Glomerular endothelial cell (primary cell): ENCODE results near the gene THRB. TPM values are rescaled to one million over a fixed set of nuclear protein-coding genes. Genes with fewer than 3 reads are reported as not detected.
"Not testable (repeated sequence)": the region's sequence is repeated elsewhere in the genome, so short reads cannot be mapped to it uniquely, and the experiment has no call there.

Source experiments
- DNase-seq: peaks from one replicate; pipeline ENCODE4 v3.0.0-alpha.2; 2011; ENCODE audit warnings: low read depth, low spot score; ENCODE audit errors: extremely low read depth
- total RNA-seq: library from RNA; depleted of rRNA; stranded (reverse); fragments of >200 nt; gene quantifications from 2 replicates; pipeline ENCODE4 v1.2.3, GENCODE V29; 2015

Gene THRB
- total RNA-seq, 1 donor from 2014 or later, result 0.06 TPM

DNA sequence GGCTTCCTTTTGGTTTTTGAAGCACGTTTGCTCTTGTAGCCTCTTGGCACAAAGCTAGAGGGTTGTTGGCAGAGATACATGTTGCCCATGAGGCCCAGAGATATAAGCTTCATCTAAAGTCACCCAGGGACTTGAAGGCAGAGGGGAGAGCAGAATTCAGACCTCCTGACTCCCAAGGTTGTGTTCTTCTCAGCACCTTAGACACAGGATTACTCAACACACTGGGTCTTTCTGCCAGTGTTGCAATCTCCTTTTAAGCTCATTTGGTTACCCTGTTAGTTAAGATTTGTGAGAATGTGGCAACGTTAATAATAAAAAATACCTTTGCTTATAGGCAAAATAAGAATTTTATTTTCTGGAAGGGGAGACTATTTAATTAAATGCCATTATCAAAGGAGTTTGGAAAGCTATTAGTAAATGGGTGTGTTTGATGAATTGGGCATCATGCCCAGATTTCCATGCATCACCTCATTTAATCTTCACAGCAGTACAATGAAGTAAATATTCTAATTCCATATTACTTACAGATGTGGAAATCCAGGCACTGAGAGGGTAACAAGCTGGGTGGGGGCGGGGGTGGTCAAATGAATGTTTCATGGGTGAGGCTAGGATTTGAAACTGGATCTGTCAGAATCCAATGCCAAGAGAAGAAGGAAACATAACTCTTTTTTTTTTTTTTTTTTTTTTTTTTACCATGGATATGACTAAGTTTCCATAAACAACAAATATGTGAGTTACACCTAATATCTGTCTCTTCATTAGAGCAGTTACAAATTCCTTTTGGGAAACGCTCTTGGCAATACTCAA, 366.2 kb downstream of the THRB start:
- no peak for DNase-seq

DNA sequence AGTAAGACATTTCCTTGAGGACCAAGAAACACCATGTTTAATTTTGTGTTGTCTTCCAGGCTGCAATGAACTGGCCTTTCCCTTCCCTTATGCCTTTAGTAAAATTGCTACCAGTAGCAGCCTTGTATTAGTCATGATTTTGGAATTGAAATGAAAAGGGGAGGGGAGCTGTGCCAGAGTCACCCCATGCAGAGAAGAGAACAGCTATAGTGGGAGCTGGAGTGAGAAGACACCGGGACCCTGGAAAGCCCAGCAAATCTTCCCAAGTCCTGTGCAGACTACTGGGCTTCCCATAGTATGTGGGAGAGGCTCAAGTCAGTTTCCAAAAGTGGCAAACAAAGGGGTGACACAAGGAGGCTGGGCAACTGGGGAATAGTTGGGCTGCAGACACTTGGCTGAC, 371.1 kb downstream of the THRB start:
- DNase-seq, result no peak

DNA sequence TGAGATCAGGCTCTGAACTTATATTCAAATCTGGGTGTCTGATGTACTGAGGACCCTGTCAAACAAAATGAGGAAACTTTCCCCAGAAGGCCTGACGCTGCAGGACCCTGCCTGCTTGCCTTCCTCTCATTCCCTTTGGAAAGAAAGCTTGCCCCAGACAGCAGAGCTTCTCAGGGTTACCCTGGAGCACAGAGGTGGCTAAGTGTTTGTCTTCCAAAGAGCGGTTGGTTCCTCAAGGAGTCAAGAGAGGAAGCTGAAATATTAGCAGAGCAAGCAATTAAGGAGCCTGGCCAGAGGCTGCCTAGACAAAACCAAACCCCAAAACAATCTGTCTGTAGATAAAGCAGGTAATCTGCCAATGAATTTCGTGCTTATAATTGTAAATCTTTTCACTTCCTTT, 374.2 kb downstream of the THRB start:
- no peak for DNase-seq

DNA sequence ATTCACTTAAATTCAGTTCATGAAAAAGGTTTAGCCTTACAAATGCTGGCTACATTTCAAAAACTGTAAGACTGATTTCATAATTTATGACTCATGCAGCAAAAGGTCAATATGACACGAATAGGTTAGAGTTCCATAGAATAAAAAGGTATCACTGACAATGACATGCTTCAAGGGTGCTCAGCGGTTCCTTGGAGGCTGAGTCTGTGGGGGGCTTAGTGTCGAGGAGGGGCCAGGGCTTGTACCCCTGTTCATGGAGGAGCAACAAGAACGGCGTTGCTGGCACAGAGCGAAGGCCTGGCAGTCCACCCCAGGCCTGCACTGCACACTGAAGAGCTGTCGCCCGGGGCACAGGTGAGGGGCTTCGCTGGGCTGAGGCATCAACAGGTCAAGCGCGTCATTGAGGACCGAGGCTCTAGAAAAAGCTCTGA, 375.3 kb downstream of the THRB start:
- DNase-seq, result no peak

DNA sequence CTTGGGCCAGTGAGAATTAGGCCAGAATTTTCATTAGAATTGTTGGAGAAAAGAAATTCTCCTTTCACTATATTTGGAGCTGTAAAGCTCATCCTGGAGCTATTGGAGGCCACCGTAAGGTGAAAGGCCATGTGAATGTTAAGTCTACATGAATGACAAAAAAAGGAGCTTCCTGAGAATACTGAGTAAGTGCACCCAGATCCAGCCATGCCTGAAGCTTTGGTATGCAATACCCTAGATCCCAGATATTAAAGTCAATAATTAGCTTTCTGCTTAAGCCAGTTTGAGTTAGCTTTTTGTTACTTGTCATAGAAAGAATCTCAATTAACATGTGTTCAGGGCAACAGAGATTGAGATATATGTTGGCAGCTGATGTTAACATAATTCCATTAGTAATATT, 377.1 kb downstream of the THRB start:
- no peak for DNase-seq

DNA sequence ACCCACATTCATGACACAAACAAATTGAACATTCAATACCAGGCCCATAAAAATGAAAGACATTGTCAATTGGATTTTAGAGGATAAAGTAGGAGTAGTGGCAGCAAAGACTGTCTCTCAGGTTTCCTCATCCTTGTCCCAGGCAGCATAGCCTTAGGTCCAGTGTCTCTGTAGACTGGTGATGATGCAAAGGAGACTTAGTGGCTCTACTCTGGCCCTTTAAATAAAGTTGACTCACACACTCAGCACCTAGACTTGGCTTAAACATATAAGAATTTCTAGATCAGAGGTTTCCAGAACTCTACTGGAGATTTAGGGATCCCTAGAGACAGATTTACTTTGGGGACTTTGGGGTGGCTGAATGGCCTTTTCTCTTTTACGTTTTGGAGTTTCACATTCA, 382.9 kb downstream of the THRB start:
- no peak for DNase-seq

DNA sequence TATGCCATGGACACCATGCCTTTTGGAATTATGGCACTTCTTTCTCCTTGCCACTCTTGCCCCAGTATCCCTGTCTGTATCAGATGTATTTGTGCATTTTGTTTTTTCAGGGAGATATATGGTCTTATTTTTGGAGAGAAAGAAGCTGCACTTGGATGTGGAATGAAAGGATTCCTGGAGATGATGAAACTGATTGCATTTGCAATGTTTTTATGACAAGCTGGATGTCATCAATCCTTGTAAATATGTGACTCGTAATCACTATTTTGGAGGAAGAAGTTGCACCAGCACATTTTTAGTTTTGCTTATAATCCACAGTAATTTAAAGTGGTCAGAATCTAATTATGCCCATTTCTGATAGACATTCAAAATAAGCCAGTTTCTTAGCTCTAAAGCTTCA, 384.6 kb downstream of the THRB start:
- no peak for DNase-seq

DNA sequence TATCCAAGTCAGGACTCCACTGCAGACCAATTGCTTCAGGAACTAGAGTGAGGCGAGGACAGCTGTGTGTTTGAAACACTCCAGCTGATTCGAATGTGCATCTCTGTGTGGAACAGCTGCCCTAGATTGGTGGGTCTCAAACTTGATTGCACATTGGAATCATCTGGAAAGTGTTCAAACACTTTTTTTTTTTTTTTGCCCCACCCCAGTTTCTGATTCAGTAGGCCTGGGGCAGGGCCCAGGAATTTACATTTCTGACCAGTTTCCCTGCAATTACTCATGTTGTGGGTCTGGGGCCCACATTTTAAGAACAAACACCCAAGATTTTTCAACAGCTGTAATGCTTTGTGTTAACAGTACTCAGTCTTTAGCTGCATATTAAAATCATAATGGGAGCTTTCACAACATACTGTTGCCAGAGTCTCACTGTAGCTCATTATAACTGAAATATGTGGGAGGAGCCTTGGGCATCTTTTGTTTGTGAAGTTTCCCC, 392.9 kb downstream of the THRB start:
- DNase-seq, result no peak

DNA sequence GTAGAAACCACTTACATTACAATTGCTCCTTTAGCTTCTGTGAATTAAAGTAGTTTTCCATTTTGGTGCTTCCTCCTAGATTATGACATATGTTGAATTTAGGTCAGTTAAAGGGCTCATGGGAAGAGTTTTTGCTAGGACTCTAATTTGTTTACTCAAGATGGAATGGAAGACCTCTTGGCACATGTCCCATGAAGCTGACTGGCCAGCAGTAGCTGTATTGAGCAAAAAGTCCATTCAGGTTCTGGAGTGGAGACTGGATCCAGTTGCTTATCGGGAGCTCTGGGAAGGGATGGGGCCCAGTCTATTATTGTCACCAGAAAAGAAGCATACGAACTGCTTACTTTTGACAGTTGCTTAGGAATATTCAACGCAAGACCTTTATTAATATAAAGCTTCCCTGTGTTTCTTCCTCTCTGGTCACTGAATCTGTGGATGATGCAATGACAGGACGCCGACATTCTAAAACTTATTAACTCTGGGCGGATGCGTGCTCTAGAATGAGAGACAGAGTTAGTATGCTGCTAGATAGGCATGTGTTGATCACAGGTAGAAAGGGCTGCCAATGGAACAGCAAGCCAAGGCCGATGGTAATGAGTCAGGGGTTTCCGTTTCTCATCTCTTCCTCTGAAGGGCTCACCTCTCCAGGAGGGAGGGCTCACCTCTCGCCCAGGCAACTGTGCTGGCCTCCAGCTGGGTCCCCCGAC, 393.8 kb downstream of the THRB start:
- no peak for DNase-seq

DNA sequence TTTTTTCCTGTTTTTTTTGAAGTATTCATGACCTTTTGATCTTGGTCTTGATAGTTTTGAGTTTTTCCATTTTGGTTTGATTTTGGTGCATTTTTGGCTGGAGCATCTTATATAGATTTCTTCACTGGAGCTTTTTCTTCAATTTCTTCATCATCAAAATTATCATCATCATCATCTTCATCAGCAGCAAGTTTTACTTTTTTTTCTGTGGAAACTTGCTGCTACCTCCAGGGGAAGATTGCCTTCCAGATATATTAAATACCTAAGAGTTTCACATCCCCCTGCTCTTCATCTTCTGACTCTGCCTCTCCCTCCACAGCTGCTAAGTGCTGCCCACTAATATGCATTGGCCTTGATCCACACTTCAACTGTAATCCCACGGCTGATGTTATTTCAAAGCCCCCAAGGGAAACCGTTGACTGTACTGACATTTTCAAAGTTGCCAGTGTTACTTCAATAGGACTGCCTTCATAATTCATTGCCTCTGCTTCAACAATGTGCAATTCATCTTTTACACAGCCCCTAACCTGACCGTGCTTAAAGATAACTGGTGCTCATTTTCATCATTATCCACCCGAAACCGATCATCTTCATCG, 397.9 kb downstream of the THRB start:
- DNase-seq, result no peak

DNA sequence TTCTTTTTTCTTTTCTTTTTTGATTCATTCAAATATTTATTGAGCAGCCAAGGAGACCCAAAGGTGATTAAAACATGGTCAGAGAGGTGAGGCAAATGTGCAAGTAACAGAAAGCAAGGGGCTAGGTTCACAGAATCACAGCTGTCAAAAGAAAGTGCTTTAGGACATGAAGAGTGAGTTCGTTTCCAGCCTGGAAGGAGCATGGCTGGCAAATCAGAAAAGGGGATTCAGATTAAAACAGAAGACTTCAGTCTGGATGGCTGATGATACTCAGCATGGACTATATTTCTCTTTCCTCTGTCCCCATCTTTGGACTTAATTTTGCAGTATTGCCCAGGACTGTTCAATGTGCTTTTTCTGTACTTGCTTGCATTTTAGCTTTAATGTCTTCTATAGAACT, 398.4 kb downstream of the THRB start:
- no peak for DNase-seq

DNA sequence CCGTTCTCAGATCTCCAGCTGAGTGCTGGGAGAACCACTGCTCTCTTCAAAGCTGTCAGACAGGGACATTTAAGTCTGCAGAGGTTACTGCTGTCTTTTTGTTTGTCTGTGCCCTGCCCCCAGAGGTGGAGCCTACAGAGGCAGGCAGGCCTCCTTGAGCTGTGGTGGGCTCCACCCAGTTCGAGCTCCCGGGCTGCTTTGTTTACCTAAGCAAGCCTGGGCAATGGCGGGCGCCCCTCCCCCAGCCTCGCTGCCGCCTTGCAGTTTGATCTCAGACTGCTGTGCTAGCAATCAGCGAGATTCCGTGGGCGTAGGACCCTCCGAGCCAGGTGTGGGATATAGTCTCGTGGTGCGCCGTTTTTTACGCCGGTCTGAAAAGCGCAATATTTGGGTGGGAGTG, 399.8 kb downstream of the THRB start:
- not testable (repeated sequence) for DNase-seq

DNA sequence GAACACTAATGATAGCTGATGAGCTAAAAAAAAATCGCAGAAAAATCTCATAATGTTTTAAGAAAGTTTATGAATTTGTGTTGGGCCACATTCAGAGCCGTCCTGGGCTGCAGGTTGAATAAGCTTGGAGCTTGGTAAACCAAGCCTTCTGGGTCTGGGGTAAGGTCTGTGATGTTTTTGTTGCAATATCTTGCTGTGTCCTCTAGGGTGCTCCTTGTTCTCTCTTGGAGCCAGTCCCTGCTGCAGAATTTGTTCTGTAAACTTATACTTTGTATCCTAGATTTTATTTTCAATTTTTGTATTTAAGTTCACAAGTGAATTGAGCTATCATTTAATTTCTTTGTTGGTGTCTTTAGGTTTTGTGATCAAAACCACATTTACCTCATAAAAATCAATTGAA, 405.9 kb downstream of the THRB start:
- no peak for DNase-seq

DNA sequence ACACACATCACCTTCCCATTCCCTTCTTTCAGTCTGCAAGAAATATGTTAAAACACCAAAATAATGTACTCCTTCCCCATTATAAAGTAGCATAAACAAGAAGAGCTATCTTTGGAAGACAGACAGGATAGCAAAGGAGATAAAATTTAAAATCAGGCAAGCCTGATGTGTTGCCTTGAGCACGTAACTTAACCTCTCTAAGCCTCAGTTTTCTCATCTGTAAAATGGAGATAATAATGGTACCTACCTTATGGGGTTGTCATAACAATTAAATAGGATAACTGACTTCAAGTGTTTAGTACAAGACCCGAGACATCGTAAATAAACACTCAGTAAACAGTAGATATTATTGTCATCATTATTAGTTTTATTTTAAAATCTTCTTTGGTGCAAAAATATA, 407.2 kb downstream of the THRB start:
- no peak for DNase-seq

DNA sequence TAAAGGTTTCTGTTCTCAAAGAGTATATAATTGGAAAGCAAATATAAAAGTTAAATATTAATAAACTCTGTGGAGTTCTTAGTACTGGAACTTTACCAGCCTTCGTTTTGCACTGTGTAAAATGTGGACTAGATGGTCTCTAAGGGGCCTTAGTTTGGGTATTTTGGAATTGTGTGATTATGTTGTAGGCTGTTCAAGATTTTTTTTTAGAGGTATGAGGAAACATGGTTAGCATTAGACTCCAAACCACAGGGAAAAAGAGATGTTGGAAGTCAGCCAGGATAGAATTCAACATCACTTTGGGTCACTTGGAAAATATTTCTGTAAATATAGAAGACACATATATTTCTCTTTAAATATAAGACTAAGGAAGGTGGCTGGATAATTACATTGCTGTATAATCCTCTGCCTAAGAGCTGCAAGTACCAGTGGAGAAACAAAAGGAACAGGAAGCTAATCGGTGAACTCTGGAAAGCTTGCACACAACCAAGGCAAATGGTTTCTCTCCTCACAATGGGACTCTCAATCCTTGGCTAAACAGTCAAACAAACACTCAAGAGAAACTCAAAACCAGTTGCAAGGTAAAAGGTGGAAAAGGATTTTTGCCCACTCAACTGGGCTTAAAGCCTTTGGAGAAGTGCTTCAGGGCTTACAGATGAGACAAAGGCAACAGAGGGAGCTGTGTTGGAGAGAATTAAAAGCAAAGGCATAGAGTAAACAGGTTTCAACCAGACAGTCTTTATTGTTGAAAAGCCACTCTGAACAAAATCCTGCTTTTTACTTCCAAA, 407.8 kb downstream of the THRB start:
- no peak for DNase-seq

DNA sequence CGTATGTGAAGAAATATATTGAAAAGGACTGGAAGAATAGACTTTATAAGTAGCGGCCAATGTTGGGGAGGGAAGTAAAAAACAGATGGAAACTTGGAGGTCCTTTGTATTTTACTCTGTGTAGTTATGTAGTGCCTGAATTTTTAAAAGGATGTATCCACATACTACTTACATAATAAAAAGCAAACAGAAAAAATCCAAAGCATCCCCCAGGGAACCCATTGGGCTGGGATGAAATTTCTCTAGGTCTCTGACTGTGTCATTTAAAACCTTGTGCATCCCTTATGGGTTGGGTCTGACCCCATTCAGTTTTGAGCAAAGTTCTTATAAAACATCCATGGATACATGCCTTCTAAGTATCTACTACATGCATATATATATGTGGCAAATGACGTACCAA, 408.4 kb downstream of the THRB start:
- no peak for DNase-seq

DNA sequence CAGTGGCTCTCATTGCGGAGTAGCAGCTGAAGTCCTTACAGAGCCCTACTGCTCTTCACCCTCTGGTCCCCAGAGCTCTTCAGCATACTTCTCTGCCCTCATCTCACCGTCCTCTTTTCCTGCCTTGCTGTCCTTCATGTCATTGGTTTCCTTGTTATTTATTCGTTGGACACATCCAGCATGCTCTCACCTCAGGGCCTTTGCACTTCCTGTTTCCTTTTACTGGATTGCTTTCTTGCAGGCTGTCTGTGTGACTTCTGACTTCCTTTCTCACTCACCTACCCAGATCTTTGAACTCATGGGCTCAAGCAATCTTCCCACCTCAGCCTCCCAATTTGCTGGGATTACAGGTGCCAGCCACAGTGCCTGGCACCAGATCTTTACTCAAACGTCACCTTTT, 422.5 kb downstream of the THRB start:
- no peak for DNase-seq

DNA sequence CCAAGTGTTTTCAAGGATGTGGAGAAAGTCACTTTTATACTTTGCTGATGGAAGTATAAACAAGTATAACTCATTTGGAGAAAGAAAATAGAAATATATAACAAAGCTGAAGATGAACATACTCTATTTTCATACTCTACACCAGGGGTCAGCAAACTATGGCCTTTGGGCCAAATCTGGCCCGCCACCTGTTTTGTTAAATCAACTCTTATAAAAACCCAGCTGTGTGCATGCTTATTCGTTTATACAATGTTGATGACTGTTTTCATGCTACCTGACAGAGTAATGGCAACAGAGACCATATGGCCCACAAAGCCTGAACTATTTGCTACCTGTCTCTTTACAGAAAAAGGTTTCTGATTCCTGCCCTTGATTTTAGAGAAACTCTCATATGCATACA, 425.6 kb downstream of the THRB start:
- DNase-seq, result no peak

DNA sequence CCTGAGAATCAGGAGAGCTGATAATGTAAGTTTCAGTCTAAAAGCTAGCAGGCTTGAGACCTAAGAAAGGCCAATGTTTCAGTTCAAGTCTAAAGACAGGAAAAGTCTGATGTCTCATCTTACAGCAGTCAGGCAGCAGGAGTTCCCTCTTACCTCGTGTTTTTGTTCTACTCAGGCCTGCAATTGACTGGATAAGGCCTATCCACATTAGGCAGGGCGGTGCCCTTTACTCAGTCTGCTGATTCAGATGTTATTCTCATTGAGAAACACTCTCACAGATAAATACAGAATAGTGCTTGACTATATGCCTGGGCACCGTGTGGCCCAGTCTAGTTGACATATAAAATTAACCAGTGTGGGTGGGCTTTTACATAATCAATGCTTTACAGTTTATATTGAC, 427.2 kb downstream of the THRB start:
- no peak for DNase-seq
